PC-9 (cell line): ENCODE measurements around the gene TCIRG1. TPM values are rescaled to one million over a fixed set of nuclear protein-coding genes. Genes with fewer than 3 reads are reported as not detected.
A peak's percentile ranks its signal among the peaks of the same experiment; 100 is the strongest.
"Not testable (repeated sequence)": the region's sequence is repeated elsewhere in the genome, so short reads cannot be mapped to it uniquely, and the experiment has no call there.

Source experiments
- Bru-seq: library from RNA; stranded (reverse); fragments of 400-500 nt; gene quantifications from one replicate; lab custom pipeline; 2021; lab: Mats Ljungman, UMichigan
- BruChase-seq, 2 experiments: library from RNA; stranded (reverse); fragments of 400-500 nt; gene quantifications; one replicate each; lab custom pipeline; 2021; lab: Mats Ljungman, UMichigan
- BruUV-seq: library from RNA; stranded (reverse); fragments of 400-500 nt; replicated peaks from 2 replicates; lab custom pipeline; 2021; lab: Mats Ljungman, UMichigan
- CTCF ChIA-PET: fragments of 300-600 bp; sonication (Branson Sonifier 250); formaldehyde crosslinking; loops from one replicate; lab custom pipeline; 2022; ENCODE audit warnings: antibody characterized with exemption; lab: Charles Lee
- POLR2A ChIA-PET: fragments of 300-600 bp; sonication (Branson Sonifier 250); formaldehyde crosslinking; loops from one replicate; lab custom pipeline; 2022; ENCODE audit warnings: antibody characterized with exemption; ENCODE audit not compliant: unreplicated experiment; lab: Charles Lee
- DNase-seq, 2 experiments: peaks; one replicate each; pipeline versions ENCODE4 v3.0.0 to v3.0.0-alpha.2; 2015 to 2022; ENCODE audit warnings: mixed read lengths in 1 of 2
- H2AFZ ChIP-seq: fragments of 200-600 bp; sonication (generic); 2 replicates; pipeline ENCODE4 v1.8.1; 2017; ENCODE audit warnings: antibody characterized with exemption
- H3F3A ChIP-seq: fragments of 200-600 bp; sonication (generic); 2 replicates; pipeline ENCODE4 v1.8.1; 2017; ENCODE audit warnings: antibody characterized with exemption, mild to moderate bottlenecking, low read depth; ENCODE audit not compliant: insufficient read depth
- H3K27ac ChIP-seq: fragments of 200-600 bp; sonication (generic); 2 replicates; pipeline ENCODE4 v1.6.1; 2016; ENCODE audit warnings: mixed run types
- H3K27me3 ChIP-seq: fragments of 200-600 bp; sonication (generic); 2 replicates; pipeline ENCODE4 v1.6.1; 2016; ENCODE audit warnings: low read depth, mixed run types; ENCODE audit not compliant: insufficient read depth
- H3K36me3 ChIP-seq: fragments of 200-600 bp; sonication (generic); 2 replicates; pipeline ENCODE4 v1.6.1; 2016; ENCODE audit warnings: low read depth, mixed run types
- H3K4me1 ChIP-seq: fragments of 200-600 bp; sonication (generic); replicated peaks from 2 replicates; pipeline ENCODE4 v1.6.1; 2016; ENCODE audit warnings: mixed run types; ENCODE audit not compliant: insufficient read depth
- H3K4me2 ChIP-seq: fragments of 200-600 bp; sonication (generic); 2 replicates; pipeline ENCODE4 v1.6.1; 2017; ENCODE audit warnings: mixed run types
- H3K4me3 ChIP-seq: fragments of 200-600 bp; sonication (generic); 2 replicates; pipeline ENCODE4 v1.6.1; 2016; ENCODE audit warnings: mixed run types
- H3K79me2 ChIP-seq: fragments of 200-600 bp; sonication (generic); 2 replicates; pipeline ENCODE4 v1.6.1; 2017; ENCODE audit warnings: low read depth, mixed run types
- H3K9me2 ChIP-seq: fragments of 200-600 bp; sonication (generic); 2 replicates; pipeline ENCODE4 v1.8.1; 2017; ENCODE audit warnings: mild to moderate bottlenecking; ENCODE audit not compliant: insufficient read depth
- H3K9me3 ChIP-seq: fragments of 200-600 bp; sonication (generic); 2 replicates; pipeline ENCODE4 v1.8.1; 2016; ENCODE audit warnings: low read depth; ENCODE audit not compliant: insufficient read depth
- H4K20me1 ChIP-seq: fragments of 200-600 bp; sonication (generic); 2 replicates; pipeline ENCODE4 v1.8.1; 2017; ENCODE audit not compliant: insufficient read depth
- CTCF ChIP-seq: fragments of 200-600 bp; sonication (generic); conservative IDR thresholded peaks from 2 replicates; pipeline ENCODE4 v1.6.1; 2017; ENCODE audit warnings: mixed run types, antibody characterized with exemption, mild to moderate bottlenecking, moderate library complexity
- EZH2 ChIP-seq: fragments of 200-600 bp; sonication (generic); IDR thresholded peaks from 2 replicates; pipeline ENCODE4 v1.8.0; 2017; ENCODE audit warnings: antibody characterized with exemption, low read depth
- intact Hi-C: fragments of 100-400 bp; cut with micrococcal nuclease; formaldehyde crosslinking; loops from one replicate; pipeline ENCODE4 v1.10.0; 2022; ENCODE audit not compliant: unreplicated experiment
- long read RNA-seq: library from polyadenylated mRNA; stranded (forward); transcript quantifications from one replicate; pipeline ENCODE4 v2.0.0, GENCODE V29; 2022
- total RNA-seq: library from RNA; stranded (reverse); gene quantifications from 2 replicates; pipeline ENCODE4 v1.2.3, GENCODE V29; 2021

Gene TCIRG1
- total RNA-seq (125 and 175 TPM in 2 replicates), Bru-seq, nascent RNA (percentile 54 among the genes with signal in this experiment), BruChase-seq, experiment 1, labeled RNA remaining after a 2-hour chase (percentile 68 among the genes with signal in this experiment), BruChase-seq, experiment 2, labeled RNA remaining after a 6-hour chase (percentile 81 among the genes with signal in this experiment)
- long read RNA-seq, transcript TCIRG1-201 (20 exons, 2,677 nt) = major isoform, 24 of 103 reads
- long read RNA-seq, partial matches to known transcripts = 19 of 103 reads
- long read RNA-seq, other reads (novel, unspliced or antisense) = 59 of 103 reads

- Histone ChIP-seq H3K9me2 (no peaks in the 10 kb centered on the region), H3K27ac (peak within 1 kb of the TSS; percentile 65), H3F3A (peaks cover 69% of the 10 kb centered on the region), H3K36me3 (peaks cover 5% of the 10 kb centered on the region; the same call in 1 of the 2 replicates), H2AFZ (peak within 1 kb of the TSS; percentile 81), H3K9me3 (no peaks in the 10 kb centered on the region), H4K20me1 (no peaks in the 10 kb centered on the region), H3K27me3 (no peaks in the 10 kb centered on the region), H3K79me2 (peaks cover 30% of the 10 kb centered on the region), H3K4me3 (peak within 1 kb of the TSS; percentile 65), H3K4me2 (peak within 1 kb of the TSS; percentile 91), H3K4me1 (peaks cover 35% of the 10 kb centered on the region)
- CTCF ChIA-PET = interaction anchor here (0.6 kb wide), 1 partner anchor 620 kb away, joined by 5 read pairs; no protein-coding TSS in a partner anchor
- TSS peak; percentile 33 for BruUV-seq
- DNase-seq = peak; percentile 73 to 80
- POLR2A ChIA-PET = interaction anchor here (0.8 to 1.1 kb wide), 2 partner anchors 26 to 29 kb away, joined by 4 to 8 read pairs; partner anchors contain the start of gene ALDH3B1
- intact Hi-C loops = loop anchor here (1.0 kb wide), 1 partner anchor 9 kb away; the partner anchor contains the start of gene NDUFS8
- TF ChIP-seq EZH2 (no peak), CTCF (no peak)
Observed at GRCh38 chr11:68038718-68039525, at the start of gene TCIRG1. Gene TCIRG1 (plus strand): TSS chr11:68039025. CDS start chr11:68041272, 2,247 bp downstream.

GRCh38 chr11:67990546-67991346 is 48.1 kb upstream of the TCIRG1 start:
- BruUV-seq, H3K79me2 ChIP-seq, H3K27ac ChIP-seq, H3K9me2 ChIP-seq, H3K4me3 ChIP-seq, POLR2A ChIA-PET, H3K36me3 ChIP-seq, intact Hi-C loops, H3K27me3 ChIP-seq, H4K20me1 ChIP-seq, CTCF ChIA-PET, DNase-seq, H3K4me2 ChIP-seq, H2AFZ ChIP-seq, H3K9me3 ChIP-seq: not testable (repeated sequence)
- Histone ChIP-seq H3K4me1 (peaks cover 15% of the 10 kb centered on the region), H3F3A (peaks cover 11% of the 10 kb centered on the region; the same call in 1 of the 2 replicates)

GRCh38 chr11:67991347-67992121 is 47.3 kb upstream of the TCIRG1 start:
- H4K20me1 ChIP-seq, intact Hi-C loops, H3K9me2 ChIP-seq, H3K4me3 ChIP-seq, H3K27ac ChIP-seq, H3K4me2 ChIP-seq, H2AFZ ChIP-seq, POLR2A ChIA-PET, CTCF ChIA-PET, H3K36me3 ChIP-seq, H3K79me2 ChIP-seq, H3K9me3 ChIP-seq, BruUV-seq, H3K27me3 ChIP-seq, DNase-seq: not testable (repeated sequence)
- Histone ChIP-seq H3F3A (peaks cover 13% of the 10 kb centered on the region; the same call in 1 of the 2 replicates), H3K4me1 (peaks cover 15% of the 10 kb centered on the region)
